Heart left ventricle (tissue), 16 donors: ENCODE data around the gene PIK3IP1. TPM values are rescaled to one million over a fixed set of nuclear protein-coding genes. Genes with fewer than 3 reads are reported as not detected.

Experiments
- ATAC-seq, 4 donors: fragments of 200-7000 bp; cut with Tn5 transposase; one replicate each; pipeline ENCODE4 v1.9.1; 2020 to 2022; ENCODE audit warnings: moderate library complexity in 4 of 4, mild to moderate bottlenecking in 3 of 4, moderate number of reproducible peaks in 1 of 4
- DNase-seq, 5 donors: peaks; one replicate each; pipeline ENCODE4 v3.0.0-alpha.2; 2020
- H3K27ac ChIP-seq, 12 donors: fragments of 200-600 bp; sonication (generic) in 4 of 12; one replicate each; pipeline versions ENCODE4 v1.5.0 to v1.8.0; 2016 to 2022; ENCODE audit warnings: mild to moderate bottlenecking in 2 of 12
- H3K27me3 ChIP-seq, 9 donors: fragments of 200-600 bp; sonication (generic) in 2 of 9; one replicate each; pipeline versions ENCODE4 v1.5.1 to v1.8.0; 2016 to 2022; ENCODE audit warnings: mild to moderate bottlenecking in 3 of 9
- H3K36me3 ChIP-seq, 9 donors: fragments of 200-600 bp; sonication (generic) in 2 of 9; one replicate each; pipeline versions ENCODE4 v1.5.0 to v1.8.0; 2018 to 2022; ENCODE audit warnings: mild to moderate bottlenecking in 2 of 9
- H3K4me1 ChIP-seq, 12 donors: fragments of 200-600 bp; sonication (generic) in 4 of 12; one replicate each; pipeline versions ENCODE4 v1.5.0 to v1.8.0; 2016 to 2022; ENCODE audit warnings: mild to moderate bottlenecking in 3 of 12
- H3K4me3 ChIP-seq, 12 donors: fragments of 200-600 bp; sonication (generic) in 4 of 12; one replicate each; pipeline versions ENCODE4 v1.5.0 to v1.8.0; 2017 to 2022; ENCODE audit warnings: mild to moderate bottlenecking in 9 of 12, moderate library complexity in 4 of 12
- H3K9me3 ChIP-seq, 12 donors: fragments of 200-600 bp; sonication (generic) in 4 of 12; one replicate each; pipeline versions ENCODE4 v1.5.0 to v1.8.0; 2016 to 2022; ENCODE audit warnings: mild to moderate bottlenecking in 1 of 12
- CTCF ChIP-seq, 12 donors: fragments of 200-600 bp; sonication (generic) in 4 of 12; IDR thresholded peaks; one replicate each; pipeline versions ENCODE4 v1.5.0 to v1.8.0; 2018 to 2022; ENCODE audit warnings: antibody characterized with exemption in 12 of 12, mild to moderate bottlenecking in 5 of 12
- POLR2A ChIP-seq, 2 donors: fragments of 450-650 bp; IDR thresholded peaks; one replicate each; pipeline ENCODE4 v1.6.1; 2017; ENCODE audit warnings: antibody characterized with exemption in 2 of 2, mild to moderate bottlenecking in 2 of 2, moderate library complexity in 2 of 2
- WGBS, 4 donors: extraction: QIAGEN DNeasy Blood & Tissue Kit in 2 of 4; methylation state at CpG; one replicate each; pipeline versions ENCODE4 v1.1.5 to v1.1.7; 2013 to 2018; 5-methylcytosine and 5-hydroxymethylcytosine counted together
- intact Hi-C, 10 donors: fragments of 100-400 bp; cut with DNase I; formaldehyde crosslinking; loops; one replicate each; pipeline versions ENCODE4 v1.11.1 to v1.14.2; 2022
- polyA plus RNA-seq, 2 donors: library from polyadenylated mRNA; stranded (reverse); fragments of 200-250 nt; gene quantifications; one replicate each; pipeline ENCODE4 v1.2.3, GENCODE V29; 2013
- total RNA-seq, 9 donors: library from RNA; depleted of rRNA in 2 of 9; stranded (reverse); fragments of >200 nt in 2 of 9; fragmentation: NEBNext Ultra II Directional in 3 of 9; extraction: Animal tissue kit (Norgen Biotek cat#: 25700) in 3 of 9; gene quantifications; one replicate each; pipeline versions ENCODE4 v1.1.0 to v1.2.4, GENCODE V29; 2016 to 2023
- donor health status: ischemic (EF 13 %, LVEDD 7.1; RV severe dilation, severe dysfunction).
- donor health status: healthy with polysubstance abuse.
- donor health status: DM: no; HTN: yes; CAD: no.
- donor health status: DM: no; HTN: no; CAD: no.
- donor health status: ischemic (EF 25% LVEDD 6.9; RV normal size, moderate dysfunction).
- donor health status: ischemic (EF 25% LVEDD 5.7; RV mildly dilated, moderate dysfunction).
- donor health status: healthy.
- donor health status: DM: yes; HTN: yes; CAD: no.
- donor health status: ischemic (EF 35%, LVEDD 5.7; RV mildly dilated, moderate dysfunction).
- donor health status: nonischemic (EF 11% LVEDD 7.7; RV severe dilation, severe dysfunction).
- donor health status: DM: yes; HTN: yes; CAD: no.
- donor health status: PGD.
- donor health status: ischemic (EF 29% LVEDD 5.4; RV normal size, mild dysfunction).
- donor health status: nonischemic (EF 23%, LVEDD 6.1; RV moderate dilation, normal function).

The PIK3IP1 gene
- total and polyA plus RNA-seq, 11 donors: 3.8 to 40.7 (median 16.9) TPM

- no peaks in the 10 kb centered on the region for H3K9me3 ChIP-seq
- peaks cover 3 to 70% (median 39%) of the 10 kb centered on the region in 12 donors for H3K4me1 ChIP-seq
- 86 to 90% (median 88%) methylated on average over 6 of the region's 6 CpGs for WGBS, 4 donors
- no peaks in the 10 kb centered on the region for H3K27me3 ChIP-seq
- H3K27ac ChIP-seq: peak overlapping the region in 7 of 12 donors; percentile 13 to 99 (median 96)
- DNase-seq: no peak
- intact Hi-C loops: no loop called here
- ATAC-seq: no peak
- H3K4me3 ChIP-seq: peak overlapping the region in 1 of 12 donors; percentile 86
- TF ChIP-seq POLR2A (IDR thresholded peaks at IDR 0.05): no peak
- no peak for TF ChIP-seq CTCF (IDR thresholded peaks at IDR 0.05)
- H3K36me3 ChIP-seq: peaks cover 0 to 70% (median 60%) of the 10 kb centered on the region in 9 donors
Measured at GRCh38 chr22:31287818-31288495, 4.3 kb downstream of the PIK3IP1 start.

GRCh38 chr22:31286360-31287255, 5.7 kb downstream of the PIK3IP1 start:
- no peak overlapping the region for H3K4me3 ChIP-seq
- 74 to 84% (median 81%) methylated on average over 8 of the region's 8 CpGs for WGBS, 4 donors
- H3K27ac ChIP-seq: peak overlapping the region in 5 of 12 donors; percentile 0 to 96 (median 22)
- ATAC-seq (no peak), DNase-seq (no peak)
- intact Hi-C loops: no loop called here
- H3K4me1 ChIP-seq: peaks cover 3 to 76% (median 34%) of the 10 kb centered on the region in 12 donors
- H3K27me3 ChIP-seq: no peaks in the 10 kb centered on the region
- peaks cover 0 to 84% (median 74%) of the 10 kb centered on the region in 9 donors for H3K36me3 ChIP-seq
- H3K9me3 ChIP-seq: no peaks in the 10 kb centered on the region
- TF ChIP-seq POLR2A (IDR thresholded peaks at IDR 0.05): no peak

- H3K27ac ChIP-seq: peak overlapping the region in 3 of 12 donors; percentile 24 to 96 (median 62)
- H3K4me3 ChIP-seq: no peak overlapping the region
- TF ChIP-seq CTCF (IDR thresholded peaks at IDR 0.05): no peak
- TF ChIP-seq POLR2A (IDR thresholded peaks at IDR 0.05): no peak
- H3K27me3 ChIP-seq: no peaks in the 10 kb centered on the region
- peaks cover 0 to 100% (median 92%) of the 10 kb centered on the region in 9 donors for H3K36me3 ChIP-seq
- DNase-seq (no peak), ATAC-seq (no peak)
- H3K9me3 ChIP-seq: no peaks in the 10 kb centered on the region
- H3K4me1 ChIP-seq: peaks cover 3 to 69% (median 23%) of the 10 kb centered on the region in 12 donors
- WGBS, 4 donors: 34 to 42% (median 37%) methylated on average over 2 to 3 of the region's 3 CpGs
- intact Hi-C loops: no loop called here
Measured at GRCh38 chr22:31284281-31285155, 7.8 kb downstream of the PIK3IP1 start.

GRCh38 chr22:31282748-31283468, 9.4 kb downstream of the PIK3IP1 start:
- ATAC-seq: no peak

More at GRCh38 chr22:31282748-31283468, 9.4 kb downstream of the PIK3IP1 start:
- Histone ChIP-seq H3K36me3 (peaks cover 0 to 100% (median 92%) of the 10 kb centered on the region in 9 donors), H3K9me3 (no peaks in the 10 kb centered on the region), H3K4me1 (peaks cover 0 to 53% (median 7%) of the 10 kb centered on the region in 12 donors), H3K4me3 (no peak overlapping the region), H3K27me3 (no peaks in the 10 kb centered on the region), H3K27ac (peak overlapping the region in 1 of 12 donors; percentile 18)
- intact Hi-C loops: no loop called here
- WGBS, 4 donors: 77 to 83% (median 79%) methylated on average over 7 to 8 of the region's 8 CpGs
- TF ChIP-seq POLR2A (IDR thresholded peaks at IDR 0.05): no peak
- no peak for TF ChIP-seq CTCF (IDR thresholded peaks at IDR 0.05)
- no peak for DNase-seq
